HCT116 (cell line): Measurements from ENCODE around the gene SCAANT1. TPM values are rescaled to one million over a fixed set of nuclear protein-coding genes. Genes with fewer than 3 reads are reported as not detected.

ENCODE experiments used
- ATAC-seq: fragments of 200-7000 bp; cut with Tn5 transposase; 2 replicates; pipeline ENCODE4 v1.9.1; 2020; ENCODE audit warnings: mild to moderate bottlenecking, moderate library complexity
- BruUV-seq: library from RNA; stranded (reverse); fragments of 400-500 nt; replicated peaks from 2 replicates; lab custom pipeline; 2021; lab: Mats Ljungman, UMichigan
- CTCF ChIA-PET: fragments of 300-600 bp; sonication (Branson Sonifier 250); formaldehyde crosslinking; loops from one replicate; lab custom pipeline; 2021; ENCODE audit warnings: antibody characterized with exemption; lab: Charles Lee
- POLR2A ChIA-PET: fragments of 300-600, 350-600 bp; sonication (Branson Sonifier 250); formaldehyde crosslinking; loops from one replicate; lab custom pipeline; 2021; ENCODE audit warnings: antibody characterized with exemption; lab: Charles Lee
- RAD21 ChIA-PET, 2 experiments: fragments of 300-600 bp; sonication (Branson Sonifier 250); formaldehyde crosslinking; loops; one replicate each; lab custom pipeline; 2023; ENCODE audit warnings: low total read pairs in 2 of 2; ENCODE audit not compliant: uncharacterized antibody in 2 of 2, unreplicated experiment in 2 of 2, low non-redundant PET in 1 of 2; lab: Charles Lee
- DNase-seq: peaks from one replicate; pipeline ENCODE4 v3.0.0-alpha.2; 2010; ENCODE audit warnings: low read depth, low spot score
- H2AFZ ChIP-seq: fragments of 200-600 bp; shearing (Covaris generic), sonication (generic); 2 replicates; pipeline ENCODE4 v1.6.1; 2017; ENCODE audit warnings: low read depth, mixed run types, mixed read lengths, antibody characterized with exemption, low read length; ENCODE audit not compliant: poor library complexity, severe bottlenecking
- H3K27ac ChIP-seq: 2 replicates; pipeline ENCODE4 v1.5.1; 2012; ENCODE audit warnings: low read depth, low read length
- H3K27me3 ChIP-seq: fragments of 200-600 bp; sonication (generic); 2 replicates; pipeline ENCODE4 v1.6.1; 2016; ENCODE audit warnings: mixed run types, low read length, mixed read lengths; ENCODE audit not compliant: insufficient read depth
- H3K36me3 ChIP-seq, 2 experiments: fragments of 200-500 bp in 1 of 2; fragments of 200-600 bp in 1 of 2; sonication (Bioruptor generic) in 1 of 2; sonication (generic) in 1 of 2; 2 replicates each; pipeline versions ENCODE4 v1.5.1 to v1.6.1; 2014 to 2016; ENCODE audit warnings: low read length in 2 of 2, inconsistent platforms in 1 of 2, mixed read lengths in 1 of 2, mixed run types in 1 of 2; ENCODE audit not compliant: insufficient read depth in 2 of 2, control insufficient read depth in 1 of 2
- H3K4me1 ChIP-seq, 2 experiments: fragments of 200-600 bp in 1 of 2; sonication (generic) in 1 of 2; 2 replicates each; pipeline versions ENCODE4 v1.5.1 to v1.6.1; 2012 to 2017; ENCODE audit warnings: low read length in 2 of 2, inconsistent platforms in 1 of 2, mild to moderate bottlenecking in 1 of 2, mixed read lengths in 1 of 2, mixed run types in 1 of 2, moderate library complexity in 1 of 2; ENCODE audit not compliant: insufficient read depth in 2 of 2, control insufficient read depth in 1 of 2
- H3K4me2 ChIP-seq: fragments of 200-600 bp; sonication (generic); 2 replicates; pipeline ENCODE4 v1.6.1; 2017; ENCODE audit warnings: mixed run types, low read length, mixed read lengths
- H3K4me3 ChIP-seq, 2 experiments: fragments of 200-600 bp in 1 of 2; sonication (generic) in 1 of 2; replicated peaks in 1 of 2; 2 replicates each; pipeline ENCODE4 v1.5.1; 2011 to 2016; ENCODE audit warnings: low read length in 2 of 2, control low read depth in 1 of 2, low read depth in 1 of 2, mild to moderate bottlenecking in 1 of 2, mixed read lengths in 1 of 2, mixed run types in 1 of 2
- H3K79me2 ChIP-seq: fragments of 200-600 bp; sonication (generic); 2 replicates; pipeline ENCODE4 v1.6.1; 2017; ENCODE audit warnings: mild to moderate bottlenecking, mixed run types, low read length, moderate library complexity, mixed read lengths; ENCODE audit not compliant: insufficient read depth
- H3K9ac ChIP-seq: fragments of 200-600 bp; sonication (generic); 2 replicates; pipeline ENCODE4 v1.6.1; 2016; ENCODE audit warnings: low read length, mixed read lengths
- H3K9me2 ChIP-seq: fragments of 200-600 bp; sonication (generic), shearing (Covaris generic); 2 replicates; pipeline ENCODE4 v1.6.1; 2017; ENCODE audit warnings: mixed run types, mild to moderate bottlenecking, moderate library complexity; ENCODE audit not compliant: insufficient read depth
- H3K9me3 ChIP-seq, 2 experiments: fragments of 200-500 bp in 1 of 2; fragments of 200-600 bp in 1 of 2; sonication (Bioruptor generic) in 1 of 2; sonication (generic) in 1 of 2; 2 replicates each; pipeline ENCODE4 v1.6.1; 2014 to 2017; ENCODE audit warnings: low read length in 2 of 2, mixed read lengths in 2 of 2, inconsistent platforms in 1 of 2, low read depth in 1 of 2, mild to moderate bottlenecking in 1 of 2, mixed run types in 1 of 2, moderate library complexity in 1 of 2; ENCODE audit not compliant: control insufficient read depth in 1 of 2, insufficient read depth in 1 of 2
- H4K20me1 ChIP-seq: fragments of 200-600 bp; sonication (generic), shearing (Covaris generic); 2 replicates; pipeline ENCODE4 v1.6.1; 2017; ENCODE audit warnings: mixed run types, mild to moderate bottlenecking, moderate library complexity; ENCODE audit not compliant: insufficient read depth
- ATF3 ChIP-seq: IDR thresholded peaks from 2 replicates; pipeline ENCODE4 v1.6.1; 2012
- CBX3 ChIP-seq: IDR thresholded peaks from 2 replicates; pipeline ENCODE4 v1.6.1; 2012; ENCODE audit warnings: low read depth
- CEBPB ChIP-seq: IDR thresholded peaks from 2 replicates; pipeline ENCODE4 v1.6.1; 2012; ENCODE audit warnings: low read depth
- EGR1 ChIP-seq: IDR thresholded peaks from 2 replicates; pipeline ENCODE4 v1.6.1; 2012; ENCODE audit warnings: low read depth
- FOSL1 ChIP-seq: IDR thresholded peaks from 2 replicates; pipeline ENCODE4 v1.6.1; 2012; ENCODE audit warnings: low read depth
- POLR2AphosphoS5 ChIP-seq: IDR thresholded peaks from 2 replicates; pipeline ENCODE4 v1.6.1; 2011; ENCODE audit warnings: mild to moderate bottlenecking, low read depth, low read length, moderate library complexity
- RAD21 ChIP-seq: IDR thresholded peaks from 2 replicates; pipeline ENCODE4 v1.6.1; 2012; ENCODE audit warnings: low read depth, mild to moderate bottlenecking
- REST ChIP-seq: IDR thresholded peaks from 2 replicates; pipeline ENCODE4 v1.6.1; 2012; ENCODE audit warnings: low read depth
- SIN3A ChIP-seq: IDR thresholded peaks from 2 replicates; pipeline ENCODE4 v1.6.1; 2012; ENCODE audit warnings: low read depth
- TCF7L2 ChIP-seq: IDR thresholded peaks from 2 replicates; pipeline ENCODE4 v1.7.0; 2011; ENCODE audit warnings: borderline replicate concordance, inconsistent platforms; ENCODE audit not compliant: insufficient read depth, insufficient read length; ENCODE audit errors: extremely low read depth
- YY1 ChIP-seq: IDR thresholded peaks from 2 replicates; pipeline ENCODE4 v1.6.1; 2011; ENCODE audit warnings: low read length, low read depth, moderate library complexity, mild to moderate bottlenecking; ENCODE audit not compliant: insufficient replicate concordance; ENCODE audit errors: extremely low read depth
- ZNF274 ChIP-seq: fragments of 200-500 bp; sonication (Bioruptor generic); IDR thresholded peaks from 2 replicates; pipeline ENCODE4 v1.6.1; 2014; ENCODE audit warnings: mild to moderate bottlenecking, low read depth, low read length, inconsistent platforms
- intact Hi-C: fragments of 100-400 bp; cut with micrococcal nuclease; formaldehyde crosslinking; loops from 2 replicates; pipeline ENCODE4 v1.10.0; 2022
- total RNA-seq: library from RNA; stranded (reverse); gene quantifications from one replicate; pipeline ENCODE4 v1.2.1, GENCODE V29; 2021; ENCODE audit not compliant: unreplicated experiment
- TF ChIP-seq, protein P1 (sequence below): IDR thresholded peaks from 2 replicates; pipeline ENCODE4 v1.6.1; 2011; ENCODE audit warnings: mild to moderate bottlenecking, low read length, moderate library complexity; ENCODE audit not compliant: insufficient replicate concordance; ENCODE audit errors: extremely low read depth

The SCAANT1 gene
- total RNA-seq, 1 experiment from 2014 or later, result not detected

GRCh38 chr3:63891518-63891917 is 20.7 kb downstream of the SCAANT1 start:
- intact Hi-C loops, result no loop called here
- H3K27me3 ChIP-seq, result no peaks in the 10 kb centered on the region
- H3K9ac ChIP-seq, result no peak overlapping the region
- RAD21 ChIA-PET, result no interaction called here
- no peak overlapping the region for H2AFZ ChIP-seq
- no TSS peak for BruUV-seq
- peaks cover 7% of the 10 kb centered on the region for H3K79me2 ChIP-seq
- no peak overlapping the region for H3K4me2 ChIP-seq
- no peaks in the 10 kb centered on the region; a peak in 1 of 4 replicates for H3K36me3 ChIP-seq
- POLR2A ChIA-PET, result no interaction called here
- CTCF ChIA-PET, result no interaction called here
- H3K4me3 ChIP-seq, result no peak overlapping the region
- no peaks in the 10 kb centered on the region for H3K9me2 ChIP-seq
- H4K20me1 ChIP-seq, result no peaks in the 10 kb centered on the region
- no peaks in the 10 kb centered on the region for H3K9me3 ChIP-seq
- H3K27ac ChIP-seq, result no peak overlapping the region
- DNase-seq (no peak), ATAC-seq (no peak)
- no peaks in the 10 kb centered on the region for H3K4me1 ChIP-seq
- TF ChIP-seq SIN3A (no peak), EGR1 (no peak), CEBPB (no peak), TCF7L2 (no peak), ATF3 (no peak), YY1 (no peak)
- TF ChIP-seq, all 23 proteins: peak for 0

GRCh38 chr3:63886858-63887257 is 25.3 kb downstream of the SCAANT1 start:
- DNase-seq (no peak), ATAC-seq (no peak)
- H4K20me1 ChIP-seq, result no peaks in the 10 kb centered on the region
- intact Hi-C loops, result no loop called here
- no peaks in the 10 kb centered on the region; a peak in 1 of 4 replicates for H3K36me3 ChIP-seq
- no peaks in the 10 kb centered on the region for H3K27me3 ChIP-seq
- no peaks in the 10 kb centered on the region for H3K9me2 ChIP-seq
- no peaks in the 10 kb centered on the region for H3K9me3 ChIP-seq
- H3K9ac ChIP-seq, result no peak overlapping the region
- no peak overlapping the region for H3K4me2 ChIP-seq
- POLR2A ChIA-PET, result no interaction called here
- no TSS peak for BruUV-seq
- H2AFZ ChIP-seq, result no peak overlapping the region
- H3K79me2 ChIP-seq, result peaks cover 27% of the 10 kb centered on the region
- no peak overlapping the region for H3K4me3 ChIP-seq
- no peaks in the 10 kb centered on the region for H3K4me1 ChIP-seq
- RAD21 ChIA-PET, result no interaction called here
- CTCF ChIA-PET, result interaction anchor here (0.6 kb wide), 1 partner anchor 21 kb away, joined by 3 read pairs; no protein-coding TSS in a partner anchor
- H3K27ac ChIP-seq, result no peak overlapping the region
- TF ChIP-seq EGR1, result no peak
- TF ChIP-seq REST, result no peak
- TF ChIP-seq FOSL1, result no peak
- no peak for TF ChIP-seq POLR2AphosphoS5
- no peak for TF ChIP-seq ZNF274
- no peak for TF ChIP-seq RAD21
- no peak for TF ChIP-seq CBX3
- TF ChIP-seq TCF7L2, result no peak
- TF ChIP-seq, protein P1, sequence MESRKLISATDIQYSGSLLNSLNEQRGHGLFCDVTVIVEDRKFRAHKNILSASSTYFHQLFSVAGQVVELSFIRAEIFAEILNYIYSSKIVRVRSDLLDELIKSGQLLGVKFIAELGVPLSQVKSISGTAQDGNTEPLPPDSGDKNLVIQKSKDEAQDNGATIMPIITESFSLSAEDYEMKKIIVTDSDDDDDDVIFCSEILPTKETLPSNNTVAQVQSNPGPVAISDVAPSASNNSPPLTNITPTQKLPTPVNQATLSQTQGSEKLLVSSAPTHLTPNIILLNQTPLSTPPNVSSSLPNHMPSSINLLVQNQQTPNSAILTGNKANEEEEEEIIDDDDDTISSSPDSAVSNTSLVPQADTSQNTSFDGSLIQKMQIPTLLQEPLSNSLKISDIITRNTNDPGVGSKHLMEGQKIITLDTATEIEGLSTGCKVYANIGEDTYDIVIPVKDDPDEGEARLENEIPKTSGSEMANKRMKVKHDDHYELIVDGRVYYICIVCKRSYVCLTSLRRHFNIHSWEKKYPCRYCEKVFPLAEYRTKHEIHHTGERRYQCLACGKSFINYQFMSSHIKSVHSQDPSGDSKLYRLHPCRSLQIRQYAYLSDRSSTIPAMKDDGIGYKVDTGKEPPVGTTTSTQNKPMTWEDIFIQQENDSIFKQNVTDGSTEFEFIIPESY, result no peak
